Endothelial cell of umbilical vein (primary cell): Measurements from ENCODE around the gene ACO2. TPM values are rescaled to one million over a fixed set of nuclear protein-coding genes. Genes with fewer than 3 reads are reported as not detected.

Source experiments
- BruUV-seq: library from RNA; stranded (reverse); fragments of 400-500 nt; replicated peaks from 2 replicates; lab custom pipeline; 2021; lab: Mats Ljungman, UMichigan
- CTCF ChIA-PET: fragments of 300-600, 350-600 bp; sonication (Branson Sonifier 250); formaldehyde crosslinking; loops from one replicate; lab custom pipeline; 2021; ENCODE audit warnings: antibody characterized with exemption, inconsistent platforms; lab: Charles Lee
- POLR2A ChIA-PET: fragments of 300-600, 350-600 bp; sonication (Branson Sonifier 250); formaldehyde crosslinking; loops from one replicate; lab custom pipeline; 2021; ENCODE audit warnings: antibody characterized with exemption, inconsistent platforms; lab: Charles Lee
- DNase-seq: peaks from one replicate; pipeline ENCODE4 v3.0.0-alpha.2; 2011; ENCODE audit warnings: low read depth, low spot score
- FAIRE-seq: peaks from 2 replicates; lab custom pipeline; 2011; peaks lifted over from hg19 to GRCh38; lab: Jason Lieb, UNC
- H2AFZ ChIP-seq: 2 replicates; pipeline ENCODE4 v1.6.0; 2012; ENCODE audit warnings: low read depth, low read length, control low read depth, inconsistent platforms
- H3K27ac ChIP-seq: 2 replicates; pipeline ENCODE4 v1.5.1; 2011; ENCODE audit warnings: low read depth, mild to moderate bottlenecking, control low read depth, low read length, moderate library complexity; ENCODE audit not compliant: insufficient read depth
- H3K27me3 ChIP-seq, 2 experiments: 2 replicates each; pipeline versions ENCODE4 v1.6.0 to v1.6.1; 2011; ENCODE audit warnings: low read length in 2 of 2, mixed read lengths in 1 of 2; ENCODE audit not compliant: control insufficient read depth in 2 of 2, insufficient read depth in 2 of 2
- H3K36me3 ChIP-seq, 2 experiments: 2 replicates in 1 of 2; 3 replicates in 1 of 2; pipeline ENCODE4 v1.5.1; 2011; ENCODE audit warnings: low read length in 2 of 2, mild to moderate bottlenecking in 1 of 2, moderate library complexity in 1 of 2; ENCODE audit not compliant: control insufficient read depth in 2 of 2, insufficient read depth in 2 of 2; ENCODE audit errors: extremely low read depth in 1 of 2
- H3K4me1 ChIP-seq: 3 replicates; pipeline ENCODE4 v1.5.1; 2011; ENCODE audit warnings: mild to moderate bottlenecking, low read length; ENCODE audit not compliant: control insufficient read depth, insufficient read depth; ENCODE audit errors: extremely low read depth
- H3K4me2 ChIP-seq: 2 replicates; pipeline ENCODE4 v1.6.1; 2011; ENCODE audit warnings: low read length, control low read depth, mixed read lengths; ENCODE audit not compliant: insufficient read depth
- H3K4me3 ChIP-seq, 3 experiments: fragments of 200-600 bp in 1 of 3; sonication (generic), shearing (Covaris generic) in 1 of 3; replicated peaks in 1 of 3; 2 replicates each; pipeline ENCODE4 v1.5.1; 2011 to 2016; ENCODE audit warnings: control low read depth in 3 of 3, low read length in 3 of 3, mild to moderate bottlenecking in 2 of 3, inconsistent platforms in 1 of 3, low read depth in 1 of 3, moderate library complexity in 1 of 3; ENCODE audit not compliant: insufficient read depth in 1 of 3
- H3K79me2 ChIP-seq: 2 replicates; pipeline ENCODE4 v1.6.0; 2012; ENCODE audit warnings: low read length, inconsistent platforms; ENCODE audit not compliant: control insufficient read depth, insufficient read depth
- H3K9ac ChIP-seq: replicated peaks from 2 replicates; pipeline ENCODE3; 2011; ENCODE audit warnings: low read length, control low read depth; ENCODE audit not compliant: insufficient read depth; ENCODE audit errors: extremely low read depth
- H3K9me1 ChIP-seq: replicated peaks from 3 replicates; pipeline ENCODE4 v1.6.0; 2011; ENCODE audit warnings: mild to moderate bottlenecking, low read length; ENCODE audit not compliant: control insufficient read depth, insufficient read depth; ENCODE audit errors: extremely low read depth
- H3K9me3 ChIP-seq: replicated peaks from 2 replicates; pipeline ENCODE4 v1.5.1; 2012; ENCODE audit warnings: low read length, inconsistent platforms; ENCODE audit not compliant: control insufficient read depth, insufficient read depth
- H4K20me1 ChIP-seq: replicated peaks from 2 replicates; pipeline ENCODE3; 2011; ENCODE audit warnings: mild to moderate bottlenecking, low read length; ENCODE audit not compliant: control insufficient read depth, insufficient read depth; ENCODE audit errors: extremely low read depth
- EZH2 ChIP-seq: IDR thresholded peaks from 2 replicates; pipeline ENCODE4 v1.6.1; 2012; ENCODE audit warnings: borderline replicate concordance, low read depth, mild to moderate bottlenecking, moderate library complexity, low read length, inconsistent platforms; ENCODE audit not compliant: severe bottlenecking
- FOS ChIP-seq: IDR thresholded peaks from 2 replicates; pipeline ENCODE4 v1.6.1; 2011; ENCODE audit warnings: mild to moderate bottlenecking, low read length, moderate library complexity, borderline replicate concordance; ENCODE audit not compliant: insufficient read depth
- GATA2 ChIP-seq: IDR thresholded peaks from 2 replicates; pipeline ENCODE4 v1.7.0; 2011; ENCODE audit warnings: low read depth, mild to moderate bottlenecking, moderate library complexity, mixed read lengths, low read length; ENCODE audit not compliant: insufficient read length, insufficient read depth
- JUN ChIP-seq: IDR thresholded peaks from 2 replicates; pipeline ENCODE4 v1.6.1; 2011; ENCODE audit warnings: borderline replicate concordance, low read depth; ENCODE audit not compliant: insufficient read length, insufficient read depth
- MAX ChIP-seq: IDR thresholded peaks from 2 replicates; pipeline ENCODE4 v1.6.1; 2011; ENCODE audit not compliant: insufficient read depth, insufficient read length
- MYC ChIP-seq: IDR thresholded peaks from one replicate; pipeline ENCODE4 v1.6.1; 2011; ENCODE audit warnings: mild to moderate bottlenecking, low read depth, low read length
- POLR2A ChIP-seq: IDR thresholded peaks from 2 replicates; pipeline ENCODE4 v1.6.1; 2012; ENCODE audit warnings: low read depth, mild to moderate bottlenecking, control low read depth, low read length
- POLR2AphosphoS5 ChIP-seq: IDR thresholded peaks from 2 replicates; pipeline ENCODE4 v1.6.1; 2012; ENCODE audit warnings: low read depth, mild to moderate bottlenecking, control low read depth, low read length, moderate library complexity; ENCODE audit not compliant: insufficient read depth
- dilution Hi-C: fragments of 300-500 bp; cut with MboI; formaldehyde crosslinking; loops from one replicate; pipeline ENCODE4 v1.15.0; 2019; ENCODE audit warnings: low sequenced_read_pairs; ENCODE audit not compliant: extremely low pct_ligation_motif_present
- intact Hi-C: fragments of 100-400 bp; cut with micrococcal nuclease; formaldehyde crosslinking; loops from one replicate; pipeline ENCODE4 v1.10.0; 2022
- polyA plus RNA-seq, 4 experiments: library from polyadenylated mRNA; depleted of rRNA in 3 of 4; stranded (reverse) in 3 of 4; unstranded in 1 of 4; fragments of >200 nt; gene quantifications; 2 replicates each; pipeline versions ENCODE4 v1.2.1 to v1.2.3, GENCODE V29; 2011 to 2012; ENCODE audit warnings: missing spikeins in 1 of 4
- total RNA-seq: library from RNA; stranded (reverse); gene quantifications from 2 replicates; pipeline ENCODE4 v1.2.3, GENCODE V29; 2021
- TF ChIP-seq, protein P1 (sequence below), 2 donors: IDR thresholded peaks; 1 replicate in 1 of 2; 2 replicates in 1 of 2; pipeline ENCODE4 v1.5.1; 2011; ENCODE audit warnings: low read length in 2 of 2, mild to moderate bottlenecking in 2 of 2, moderate library complexity in 2 of 2, control low read depth in 1 of 2, inconsistent platforms in 1 of 2, low read depth in 1 of 2; ENCODE audit not compliant: insufficient read depth in 1 of 2; ENCODE audit errors: extremely low read depth in 1 of 2

Gene ACO2
- total and polyA plus RNA-seq, 2 donors (not counting 3 experiments of a cell fraction or from before 2014, with no cell fraction given) = 63.8 to 79.7 TPM

DNA sequence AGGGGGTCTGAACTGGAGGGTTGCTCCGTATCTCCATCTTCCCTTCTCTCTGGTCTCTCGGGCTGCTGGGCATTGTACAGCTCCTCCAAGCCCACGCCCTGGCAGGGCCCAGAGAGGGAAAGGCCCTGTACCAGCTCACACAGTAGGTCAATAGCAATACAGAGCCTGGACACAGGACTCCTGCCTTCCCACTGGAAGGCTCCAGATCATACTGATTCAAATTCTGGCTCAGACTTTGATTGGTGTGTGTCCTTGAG lies 98.5 kb downstream of the ACO2 start:
- Histone ChIP-seq H3K27me3 (no peaks in the 10 kb centered on the region), H3K4me2 (no peak overlapping the region), H3K36me3 (no peaks in the 10 kb centered on the region), H4K20me1 (no peaks in the 10 kb centered on the region), H3K4me1 (peaks cover 11% of the 10 kb centered on the region), H3K27ac (no peak overlapping the region), H3K9ac (no peak overlapping the region), H3K9me3 (no peaks in the 10 kb centered on the region), H3K79me2 (no peaks in the 10 kb centered on the region), H3K9me1 (no peaks in the 10 kb centered on the region), H3K4me3 (no peak overlapping the region), H2AFZ (no peak overlapping the region)
- POLR2A ChIA-PET = no interaction called here
- CTCF ChIA-PET = interaction anchor here (1.7 kb wide), 1 partner anchor 22 kb away, joined by 6 read pairs; the partner anchor contains the start of gene PMM1
- FAIRE-seq (no peak), DNase-seq (no peak)
- BruUV-seq = no TSS peak
- TF ChIP-seq POLR2A (no peak), JUN (no peak), POLR2AphosphoS5 (no peak), FOS (no peak)
- dilution Hi-C loops (no loop called here), intact Hi-C loops (no loop called here)

DNA sequence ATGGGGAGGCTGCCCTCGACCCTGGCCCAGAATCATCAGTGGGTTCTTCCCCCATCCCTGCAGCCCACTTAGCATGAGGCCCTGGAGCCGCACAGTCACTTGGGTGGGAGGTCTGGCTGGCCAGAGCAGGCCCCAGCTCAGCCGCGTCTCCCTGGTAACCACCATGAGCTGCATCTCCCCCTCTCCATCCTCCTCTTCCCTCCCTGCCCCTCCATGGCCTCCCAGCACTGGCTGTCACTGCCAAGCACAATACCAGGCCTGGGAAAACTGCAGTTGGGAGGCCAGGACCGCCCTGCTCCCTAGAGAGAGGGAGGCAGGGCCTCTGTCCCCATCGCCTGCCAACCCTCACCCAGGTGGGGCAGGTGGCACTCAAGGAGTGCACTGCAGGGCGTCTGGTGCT lies 99.9 kb downstream of the ACO2 start:
- H3K9me1 ChIP-seq = no peaks in the 10 kb centered on the region
- no peaks in the 10 kb centered on the region for H3K27me3 ChIP-seq
- peaks cover 5% of the 10 kb centered on the region for H3K4me1 ChIP-seq
- H2AFZ ChIP-seq = no peak overlapping the region
- FAIRE-seq (no peak), DNase-seq (no peak)
- no peaks in the 10 kb centered on the region for H3K9me3 ChIP-seq
- dilution Hi-C loops (no loop called here), intact Hi-C loops (no loop called here)
- H3K27ac ChIP-seq = no peak overlapping the region
- H4K20me1 ChIP-seq = no peaks in the 10 kb centered on the region
- BruUV-seq = no TSS peak
- H3K4me2 ChIP-seq = no peak overlapping the region
- no peaks in the 10 kb centered on the region for H3K79me2 ChIP-seq
- POLR2A ChIA-PET = no interaction called here
- no peak overlapping the region for H3K4me3 ChIP-seq
- TF ChIP-seq GATA2 = no peak
- TF ChIP-seq FOS = no peak
- TF ChIP-seq, protein P1, sequence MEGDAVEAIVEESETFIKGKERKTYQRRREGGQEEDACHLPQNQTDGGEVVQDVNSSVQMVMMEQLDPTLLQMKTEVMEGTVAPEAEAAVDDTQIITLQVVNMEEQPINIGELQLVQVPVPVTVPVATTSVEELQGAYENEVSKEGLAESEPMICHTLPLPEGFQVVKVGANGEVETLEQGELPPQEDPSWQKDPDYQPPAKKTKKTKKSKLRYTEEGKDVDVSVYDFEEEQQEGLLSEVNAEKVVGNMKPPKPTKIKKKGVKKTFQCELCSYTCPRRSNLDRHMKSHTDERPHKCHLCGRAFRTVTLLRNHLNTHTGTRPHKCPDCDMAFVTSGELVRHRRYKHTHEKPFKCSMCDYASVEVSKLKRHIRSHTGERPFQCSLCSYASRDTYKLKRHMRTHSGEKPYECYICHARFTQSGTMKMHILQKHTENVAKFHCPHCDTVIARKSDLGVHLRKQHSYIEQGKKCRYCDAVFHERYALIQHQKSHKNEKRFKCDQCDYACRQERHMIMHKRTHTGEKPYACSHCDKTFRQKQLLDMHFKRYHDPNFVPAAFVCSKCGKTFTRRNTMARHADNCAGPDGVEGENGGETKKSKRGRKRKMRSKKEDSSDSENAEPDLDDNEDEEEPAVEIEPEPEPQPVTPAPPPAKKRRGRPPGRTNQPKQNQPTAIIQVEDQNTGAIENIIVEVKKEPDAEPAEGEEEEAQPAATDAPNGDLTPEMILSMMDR (IDR thresholded peaks at IDR 0.05; ENCODE audit: extremely low read depth in 1 of 2, insufficient read depth in 1 of 2, low read depth in 1 of 2, low read length in 2 of 2) = no peak
- no peak for TF ChIP-seq POLR2A
- no peak for TF ChIP-seq MAX
- no peak for TF ChIP-seq POLR2AphosphoS5
- no peak for TF ChIP-seq EZH2
- TF ChIP-seq JUN = no peak
- TF ChIP-seq MYC = no peak
- H3K36me3 ChIP-seq = no peaks in the 10 kb centered on the region
- CTCF ChIA-PET = interaction anchor here (1.1 to 1.5 kb wide), 2 partner anchors 10 to 28 kb away, joined by 3 read pairs; no protein-coding TSS in a partner anchor
- no peak overlapping the region for H3K9ac ChIP-seq
